ENCODE data around the gene DGCR2. TPM values are rescaled to one million over a fixed set of nuclear protein-coding genes. Genes with fewer than 3 reads are reported as not detected.

Gene DGCR2
- total RNA-seq, 2 donors from 2014 or later, result 94.3 to 107 TPM

DNA sequence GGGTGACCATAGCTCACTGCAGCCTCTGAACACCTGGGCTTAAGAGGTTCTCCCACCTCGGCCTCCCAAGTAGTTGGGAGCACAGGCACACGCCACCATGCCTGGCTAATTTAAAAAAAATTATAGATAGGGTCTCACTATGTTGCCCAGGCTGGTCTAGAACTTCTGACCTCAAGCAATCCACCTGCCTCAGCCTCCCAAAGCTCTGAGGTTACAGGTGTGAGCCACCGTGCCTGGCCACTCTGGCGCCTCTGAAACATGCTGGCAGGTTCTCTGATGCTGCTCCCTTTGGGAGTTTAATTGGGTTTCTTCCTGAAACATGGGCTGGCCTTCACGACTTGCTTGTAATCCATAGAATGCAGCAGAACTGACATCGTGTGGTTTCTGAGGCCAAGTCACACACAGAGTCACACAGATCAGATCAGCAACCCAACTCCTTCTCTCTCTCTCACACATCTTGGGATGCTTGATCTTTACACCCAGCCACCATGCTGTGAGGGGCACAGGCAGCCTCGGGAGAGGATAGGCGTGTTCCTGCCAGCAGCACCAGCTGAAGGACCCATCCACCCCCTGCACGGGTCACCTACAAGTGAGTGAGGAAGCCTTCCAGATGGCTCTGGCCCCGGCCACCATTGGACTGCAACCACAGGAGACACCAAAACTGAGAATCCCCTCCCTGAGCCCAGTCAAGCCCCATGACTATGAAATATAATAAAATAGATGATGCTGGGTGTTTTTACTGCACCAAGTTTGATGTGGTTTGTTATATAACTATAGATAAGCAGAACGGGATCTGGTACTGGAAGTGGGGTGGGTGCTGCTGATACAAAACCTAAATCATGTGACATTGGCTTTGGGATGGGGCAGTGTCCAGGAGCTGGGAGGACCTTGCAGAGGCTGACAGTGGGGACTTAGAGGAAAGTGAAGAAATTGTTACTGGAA lies 31.0 kb upstream of the DGCR2 start:
- WGBS, result 57% methylated on average over 11 of the region's 11 CpGs
- intact Hi-C loops (cut with DNase I), result no loop called here
- Histone ChIP-seq H3K36me3 (no peaks in the 10 kb centered on the region), H3K4me1 (replicated peaks) (peaks cover 3% of the 10 kb centered on the region), H3K9me3 (no peaks in the 10 kb centered on the region), H3K27me3 (replicated peaks; ENCODE audit: insufficient read depth) (peaks cover 11% of the 10 kb centered on the region), H3K27ac (no peak overlapping the region), H3K4me3 (no peak overlapping the region)
- TF ChIP-seq, protein P1, sequence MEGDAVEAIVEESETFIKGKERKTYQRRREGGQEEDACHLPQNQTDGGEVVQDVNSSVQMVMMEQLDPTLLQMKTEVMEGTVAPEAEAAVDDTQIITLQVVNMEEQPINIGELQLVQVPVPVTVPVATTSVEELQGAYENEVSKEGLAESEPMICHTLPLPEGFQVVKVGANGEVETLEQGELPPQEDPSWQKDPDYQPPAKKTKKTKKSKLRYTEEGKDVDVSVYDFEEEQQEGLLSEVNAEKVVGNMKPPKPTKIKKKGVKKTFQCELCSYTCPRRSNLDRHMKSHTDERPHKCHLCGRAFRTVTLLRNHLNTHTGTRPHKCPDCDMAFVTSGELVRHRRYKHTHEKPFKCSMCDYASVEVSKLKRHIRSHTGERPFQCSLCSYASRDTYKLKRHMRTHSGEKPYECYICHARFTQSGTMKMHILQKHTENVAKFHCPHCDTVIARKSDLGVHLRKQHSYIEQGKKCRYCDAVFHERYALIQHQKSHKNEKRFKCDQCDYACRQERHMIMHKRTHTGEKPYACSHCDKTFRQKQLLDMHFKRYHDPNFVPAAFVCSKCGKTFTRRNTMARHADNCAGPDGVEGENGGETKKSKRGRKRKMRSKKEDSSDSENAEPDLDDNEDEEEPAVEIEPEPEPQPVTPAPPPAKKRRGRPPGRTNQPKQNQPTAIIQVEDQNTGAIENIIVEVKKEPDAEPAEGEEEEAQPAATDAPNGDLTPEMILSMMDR (IDR thresholded peaks at IDR 0.05), result no peak
- TF ChIP-seq POLR2A (IDR thresholded peaks at IDR 0.05), result no peak
- no peak for DNase-seq (ENCODE audit: low spot score)

DNA sequence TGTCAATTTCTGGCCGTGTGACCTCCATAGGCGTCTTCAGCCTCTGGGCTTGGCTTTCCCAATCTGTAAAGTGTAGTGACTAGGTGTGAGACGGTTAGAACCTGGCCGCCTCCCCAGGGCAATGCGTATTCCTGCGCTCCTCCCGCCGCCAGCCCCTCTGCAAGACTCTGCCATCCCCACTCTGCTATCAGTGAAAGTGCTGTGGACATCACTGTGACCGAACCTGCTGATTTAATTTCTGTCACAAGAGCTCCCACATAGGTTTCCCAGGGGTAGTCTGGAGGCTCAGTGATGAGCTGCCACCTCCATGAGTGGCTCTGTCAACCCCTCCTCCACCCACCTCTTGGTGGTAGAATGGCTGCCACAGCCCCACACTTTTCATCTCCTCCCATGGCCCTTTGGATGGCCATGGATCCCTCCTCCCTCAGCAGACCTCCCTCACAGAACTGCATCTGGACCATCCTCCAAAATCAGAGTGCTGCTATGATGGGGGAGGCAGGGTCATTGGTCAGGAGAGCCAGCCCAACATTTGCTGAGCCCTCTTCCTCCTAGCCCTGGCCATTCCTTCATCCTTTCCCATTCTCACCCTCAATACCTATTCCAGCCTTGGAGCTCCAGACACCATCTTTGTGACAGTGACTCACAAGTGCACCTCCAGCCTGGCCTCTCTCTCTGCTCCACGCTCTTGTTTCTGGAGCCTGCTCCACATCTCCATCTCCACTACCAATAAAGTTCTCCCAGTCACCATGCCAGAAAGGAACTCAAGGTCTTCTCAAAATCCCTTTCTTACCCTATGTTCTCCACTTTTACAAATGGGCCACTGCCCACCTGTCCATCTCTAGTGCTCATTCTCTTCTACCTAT lies 29.3 kb upstream of the DGCR2 start:
- H3K27ac ChIP-seq, result no peak overlapping the region
- no peaks in the 10 kb centered on the region for H3K36me3 ChIP-seq
- intact Hi-C loops (cut with DNase I), result no loop called here
- 66% methylated on average over 10 of the region's 10 CpGs for WGBS
- peaks cover 3% of the 10 kb centered on the region for H3K4me1 ChIP-seq (replicated peaks)
- H3K27me3 ChIP-seq (replicated peaks; ENCODE audit: insufficient read depth), result peaks cover 11% of the 10 kb centered on the region
- TF ChIP-seq POLR2A (IDR thresholded peaks at IDR 0.05) (no peak), POLR2AphosphoS5 (IDR thresholded peaks at IDR 0.05) (no peak)
- TF ChIP-seq, protein P1 (IDR thresholded peaks at IDR 0.05), result no peak
- no peaks in the 10 kb centered on the region for H3K9me3 ChIP-seq
- DNase-seq (ENCODE audit: low spot score), result no peak
- no peak overlapping the region for H3K4me3 ChIP-seq

DNA sequence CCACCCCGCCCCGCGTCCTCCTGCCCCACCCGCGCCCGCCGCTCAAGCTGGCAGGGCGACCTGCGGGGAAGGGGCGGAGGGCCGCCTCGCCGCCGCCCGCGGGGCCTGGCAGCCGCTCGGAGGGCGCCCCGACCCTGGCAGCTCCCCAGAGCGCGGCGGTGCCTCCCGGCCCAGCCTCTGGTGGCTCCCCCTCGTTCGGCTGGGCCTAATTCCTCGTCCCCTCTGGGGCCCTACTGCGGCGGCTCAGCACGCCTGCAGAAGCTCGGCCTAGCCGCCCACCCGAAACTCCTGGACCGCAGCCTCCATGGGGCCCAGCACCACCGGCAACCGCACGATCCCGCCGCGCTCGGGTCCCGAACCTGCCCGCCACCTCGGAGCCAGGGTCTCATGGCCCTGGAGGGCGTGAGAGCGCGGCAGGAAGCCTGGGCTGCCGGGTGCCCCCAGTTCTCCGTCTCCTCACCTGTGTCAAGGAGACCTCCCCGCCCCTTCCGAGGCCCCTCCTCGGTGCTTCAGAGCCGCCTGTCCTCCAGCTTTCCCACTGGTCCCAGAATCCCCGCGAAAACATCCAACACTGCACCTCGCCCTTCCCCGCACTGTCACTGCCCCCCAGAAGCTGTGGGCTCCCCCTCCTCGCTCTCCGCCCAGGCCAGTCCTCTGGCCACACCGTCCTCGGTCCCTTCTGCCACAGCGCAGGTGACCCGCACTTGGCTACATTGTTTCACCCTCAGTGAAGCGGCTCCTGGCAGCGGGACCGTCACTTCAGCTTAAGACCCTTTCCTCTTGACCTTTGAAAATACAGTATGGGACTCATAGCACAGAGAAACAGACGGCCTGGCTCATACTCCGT lies 28.5 kb upstream of the DGCR2 start:
- Histone ChIP-seq H3K27ac (no peak overlapping the region), H3K9me3 (no peaks in the 10 kb centered on the region), H3K27me3 (replicated peaks; ENCODE audit: insufficient read depth) (peaks cover 11% of the 10 kb centered on the region), H3K4me3 (no peak overlapping the region), H3K36me3 (no peaks in the 10 kb centered on the region), H3K4me1 (replicated peaks) (peaks cover 3% of the 10 kb centered on the region)
- 12% methylated on average over 39 of the region's 68 CpGs for WGBS
- TF ChIP-seq POLR2AphosphoS5 (IDR thresholded peaks at IDR 0.05) (no peak), POLR2A (IDR thresholded peaks at IDR 0.05) (no peak)
- TF ChIP-seq, protein P1 (IDR thresholded peaks at IDR 0.05), result no peak
- intact Hi-C loops (cut with DNase I), result no loop called here
- DNase-seq (ENCODE audit: low spot score), result no peak

DNA sequence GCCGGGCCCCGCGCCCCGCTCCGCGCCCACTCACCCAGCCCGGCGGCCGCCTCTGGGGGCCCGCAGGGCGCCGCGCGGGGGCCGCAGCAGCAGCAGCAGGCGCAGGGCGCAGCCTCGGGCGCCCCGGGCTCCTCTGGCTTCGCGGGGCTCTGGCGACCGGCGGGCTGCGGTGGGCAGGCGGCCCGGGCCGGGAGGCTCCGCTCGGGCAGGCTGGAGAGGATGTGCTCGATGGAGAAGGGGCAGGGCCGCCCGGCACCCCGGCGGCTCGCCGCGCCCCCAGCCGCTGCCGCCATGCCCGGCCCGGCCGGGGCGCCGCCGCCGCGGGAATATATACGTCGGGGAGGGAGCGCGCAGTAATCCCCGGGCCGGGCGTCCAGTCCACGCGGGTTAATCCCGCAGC lies 27.8 kb upstream of the DGCR2 start, which contains the start of gene GSC2:
Gene GSC2 (minus strand): TSS at position 302 of the 400 bp plus-strand sequence. CDS start 9 bp downstream, at position 293.
- TF ChIP-seq, protein P1 (IDR thresholded peaks at IDR 0.05), result no peak
- TF ChIP-seq POLR2A (IDR thresholded peaks at IDR 0.05), result no peak
- TF ChIP-seq POLR2AphosphoS5 (IDR thresholded peaks at IDR 0.05), result no peak
- Histone ChIP-seq H3K9me3 (no peaks in the 10 kb centered on the region), H3K27ac (no peak within 1 kb of the TSS), H3K4me1 (replicated peaks) (peaks cover 3% of the 10 kb centered on the region), H3K4me3 (peak within 1 kb of the TSS in 1 of 2 donors; percentile 15), H3K27me3 (replicated peaks; ENCODE audit: insufficient read depth) (peaks cover 11% of the 10 kb centered on the region), H3K36me3 (no peaks in the 10 kb centered on the region)
- intact Hi-C loops (cut with DNase I), result loop anchor here (5.0 to 10.0 kb wide), 2 partner anchors 325 to 482 kb away; partner anchors contain the start of genes CDC45 and UFD1
- WGBS, result under 1% methylated on average over 21 of the region's 59 CpGs
- DNase-seq (ENCODE audit: low spot score), result no peak
